HepG2 (cell line): ENCODE results near the gene VAT1L. TPM values are rescaled to one million over a fixed set of nuclear protein-coding genes. Genes with fewer than 3 reads are reported as not detected.

Experiments
- ATAC-seq: fragments of 200-7000 bp; cut with Tn5 transposase; 3 replicates; pipeline ENCODE4 v1.9.1; 2020; ENCODE audit warnings: mild to moderate bottlenecking, moderate library complexity
- BruUV-seq: library from RNA; stranded (reverse); fragments of 400-500 nt; replicated peaks from 2 replicates; lab custom pipeline; 2021; lab: Mats Ljungman, UMichigan
- CTCF ChIA-PET: fragments of 300-600 bp; formaldehyde crosslinking; extraction: SDS; loops from one replicate; lab custom pipeline; 2021; ENCODE audit warnings: low total read pairs, inconsistent platforms, low intra/inter-chr PET ratio; lab: Yijun Ruan, JAX
- POLR2A ChIA-PET: fragments of 350-600 bp; sonication (Branson Sonifier 250); formaldehyde crosslinking; loops from one replicate; lab custom pipeline; 2020; ENCODE audit warnings: antibody characterized with exemption, inconsistent platforms; lab: Yijun Ruan, JAX
- DNase-seq: peaks from one replicate; pipeline ENCODE4 v3.0.0-alpha.2; 2015; ENCODE audit warnings: low spot score
- FAIRE-seq: peaks from 3 replicates; lab custom pipeline; 2011; peaks lifted over from hg19 to GRCh38; lab: Jason Lieb, UNC
- H2AFZ ChIP-seq: one replicate; pipeline ENCODE4 v1.6.1; 2011; ENCODE audit warnings: low read length, inconsistent platforms
- H3K27ac ChIP-seq: fragments of 300-600 bp; 3 replicates; pipeline ENCODE4 v1.8.0; 2011; ENCODE audit warnings: mixed run types, mild to moderate bottlenecking, mixed read lengths, low read length, inconsistent platforms; ENCODE audit not compliant: insufficient read depth; ENCODE audit errors: extremely low read length
- H3K27me3 ChIP-seq, 2 experiments: fragments of 200-600 bp in 1 of 2; 2 replicates in 1 of 2; 3 replicates in 1 of 2; pipeline versions ENCODE4 v1.6.0 to v1.8.0; 2011; ENCODE audit warnings: low read length in 2 of 2, mild to moderate bottlenecking in 2 of 2, moderate library complexity in 2 of 2, inconsistent platforms in 1 of 2; ENCODE audit not compliant: insufficient read depth in 2 of 2, control insufficient read depth in 1 of 2
- H3K36me3 ChIP-seq, 2 experiments: fragments of 200-600 bp in 1 of 2; replicated peaks in 1 of 2; 2 replicates in 1 of 2; 3 replicates in 1 of 2; pipeline versions ENCODE4 v1.5.1 to v1.8.0; 2011; ENCODE audit warnings: low read length in 2 of 2, inconsistent platforms in 1 of 2; ENCODE audit not compliant: insufficient read depth in 2 of 2, control insufficient read depth in 1 of 2
- H3K4me1 ChIP-seq: 2 replicates; pipeline ENCODE4 v1.5.1; 2012; ENCODE audit warnings: low read length, inconsistent platforms; ENCODE audit not compliant: insufficient read depth
- H3K4me2 ChIP-seq: 2 replicates; pipeline ENCODE4 v1.6.0; 2011; ENCODE audit warnings: low read depth, low read length, inconsistent platforms
- H3K4me3 ChIP-seq, 3 experiments: fragments of 200-600 bp in 1 of 3; sonication (generic), shearing (Covaris generic) in 1 of 3; replicated peaks in 1 of 3; 2 replicates each; pipeline ENCODE4 v1.5.1; 2011 to 2016; ENCODE audit warnings: low read length in 3 of 3, inconsistent platforms in 2 of 3, low read depth in 2 of 3, mild to moderate bottlenecking in 2 of 3, control low read depth in 1 of 3, mixed read lengths in 1 of 3; ENCODE audit not compliant: insufficient read depth in 1 of 3
- H3K79me2 ChIP-seq: one replicate; pipeline ENCODE4 v1.6.1; 2011; ENCODE audit warnings: low read length, inconsistent platforms; ENCODE audit not compliant: insufficient read depth
- H3K9ac ChIP-seq: 2 replicates; pipeline ENCODE4 v1.6.0; 2011; ENCODE audit warnings: mild to moderate bottlenecking, low read depth, low read length, inconsistent platforms; ENCODE audit not compliant: insufficient read depth
- H3K9me3 ChIP-seq: 2 replicates; pipeline ENCODE4 v1.5.1; 2012; ENCODE audit warnings: mild to moderate bottlenecking, low read length
- H4K20me1 ChIP-seq: 2 replicates; pipeline ENCODE4 v1.6.0; 2011; ENCODE audit warnings: inconsistent platforms, mild to moderate bottlenecking, low read length, moderate library complexity; ENCODE audit not compliant: insufficient read depth
- FOSL1 ChIP-seq: sonication (generic); formaldehyde crosslinking; IDR thresholded peaks from 2 replicates; pipeline ENCODE4 v1.9.0; 2021; ENCODE audit warnings: missing genetic modification reagents, borderline replicate concordance
- MAFG ChIP-seq: sonication (generic); formaldehyde crosslinking; IDR thresholded peaks from 2 replicates; pipeline ENCODE4 v1.5.1; 2020; ENCODE audit warnings: mild to moderate bottlenecking, missing genetic modification reagents
- NR2F2 ChIP-seq: IDR thresholded peaks from 2 replicates; pipeline ENCODE4 v1.6.1; 2012; ENCODE audit warnings: low read depth, inconsistent platforms, borderline replicate concordance
- RXRB ChIP-seq: IDR thresholded peaks from 2 replicates; pipeline ENCODE4 v1.6.1; 2016; ENCODE audit warnings: borderline replicate concordance, missing genetic modification reagents, missing compliant biosample characterization
- ZBTB21 ChIP-seq: sonication (generic); formaldehyde crosslinking; IDR thresholded peaks from 2 replicates; pipeline ENCODE4 v1.4.0; 2020; ENCODE audit warnings: missing genetic modification reagents
- ZNF138 ChIP-seq: sonication (generic); formaldehyde crosslinking; IDR thresholded peaks from 2 replicates; pipeline ENCODE4 v1.5.0; 2020; ENCODE audit warnings: mild to moderate bottlenecking, low read depth, missing genetic modification reagents
- ZNF143 ChIP-seq: sonication (generic); formaldehyde crosslinking; IDR thresholded peaks from 2 replicates; pipeline ENCODE4 v1.4.0; 2020; ENCODE audit warnings: missing genetic modification reagents
- ZNF543 ChIP-seq: sonication (generic); formaldehyde crosslinking; IDR thresholded peaks from 2 replicates; pipeline ENCODE4 v1.4.0; 2020; ENCODE audit warnings: mild to moderate bottlenecking, missing genetic modification reagents
- ZNF556 ChIP-seq: sonication (generic); formaldehyde crosslinking; IDR thresholded peaks from 2 replicates; pipeline ENCODE4 v1.4.0; 2020; ENCODE audit warnings: mild to moderate bottlenecking, missing genetic modification reagents, borderline replicate concordance
- ZNF788 ChIP-seq: sonication (generic); formaldehyde crosslinking; IDR thresholded peaks from 2 replicates; pipeline ENCODE4 v1.5.0; 2020; ENCODE audit warnings: mild to moderate bottlenecking, missing genetic modification reagents, borderline replicate concordance
- ZSCAN20 ChIP-seq: sonication (generic); formaldehyde crosslinking; IDR thresholded peaks from 2 replicates; pipeline ENCODE4 v1.4.0; 2020; ENCODE audit warnings: missing genetic modification reagents, mild to moderate bottlenecking, borderline replicate concordance
- WGBS: methylation state at CpG from one replicate; pipeline ENCODE4 v1.1.6; 2017; ENCODE audit warnings: low lambda C conversion rate; 5-methylcytosine and 5-hydroxymethylcytosine counted together
- in situ Hi-C: cut with HindIII; loops from 2 replicates; pipeline ENCODE4 v1.10.0; 2017; ENCODE audit warnings: low pct_unique_long_range_greater_than_20kb; ENCODE audit not compliant: extremely low pct_ligation_motif_present
- intact Hi-C: fragments of 100-400 bp; cut with micrococcal nuclease; formaldehyde crosslinking; loops from one replicate; pipeline ENCODE4 v1.10.0; 2022; ENCODE audit not compliant: unreplicated experiment
- polyA plus RNA-seq, 8 experiments: library from polyadenylated mRNA; depleted of rRNA in 3 of 8; stranded (reverse) in 7 of 8; unstranded in 1 of 8; fragments of >200 nt; fragmentation: Illumina TruSeq in 4 of 8; extraction: Trizol in 4 of 8; gene quantifications; 2 replicates each; pipeline versions ENCODE4 v1.2.1 to v1.2.3, GENCODE V29; 2011 to 2016; ENCODE audit warnings: low read depth in 4 of 8, missing spikeins in 1 of 8, mixed read lengths in 1 of 8; ENCODE audit not compliant: insufficient read depth in 1 of 8
- total RNA-seq, 5 experiments: library from RNA; depleted of rRNA; stranded (reverse); fragments of >200 nt; fragmentation: Illumina TruSeq; extraction: Trizol; gene quantifications; 2 replicates each; pipeline ENCODE4 v1.2.3, GENCODE V29; 2016; ENCODE audit warnings: low read depth in 1 of 5
- TF ChIP-seq, protein P1 (sequence below): sonication (generic); formaldehyde crosslinking; IDR thresholded peaks from 2 replicates; pipeline ENCODE4 v1.4.0; 2020; ENCODE audit warnings: mild to moderate bottlenecking, missing genetic modification reagents
- TF ChIP-seq, protein P2 (sequence below): sonication (generic); formaldehyde crosslinking; IDR thresholded peaks from 2 replicates; pipeline ENCODE4 v1.4.0; 2020; ENCODE audit warnings: missing genetic modification reagents
- TF ChIP-seq, protein P3 (sequence below): sonication (generic); formaldehyde crosslinking; IDR thresholded peaks from 2 replicates; pipeline ENCODE4 v1.5.0; 2020; ENCODE audit warnings: missing genetic modification reagents

The VAT1L gene
- total and polyA plus RNA-seq, 2 of the 13 experiments (the other 11 are each of a cell fraction or from before 2014, with no cell fraction given), result not detected

DNA sequence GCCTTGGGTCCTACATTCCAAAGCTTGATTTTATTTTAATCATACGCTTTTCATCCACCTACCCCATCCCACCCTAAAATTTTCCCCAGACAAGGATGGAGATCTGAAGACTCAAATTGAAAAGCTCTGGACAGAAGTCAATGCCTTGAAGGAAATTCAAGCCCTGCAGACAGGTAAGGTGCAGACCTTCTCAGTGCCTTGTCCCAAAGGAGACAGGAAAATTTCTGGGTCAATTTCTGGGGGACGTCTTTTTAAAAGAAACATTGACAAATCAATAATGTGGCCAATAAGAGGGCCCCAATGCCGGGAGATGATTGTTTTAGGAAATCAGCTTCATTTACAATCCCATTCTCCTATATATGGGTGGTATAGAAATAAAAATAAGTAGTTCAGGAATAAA, 239.7 kb downstream of the VAT1L start:
- no TSS peak for BruUV-seq
- H3K27me3 ChIP-seq, result no peaks in the 10 kb centered on the region; a peak in 2 of 5 replicates
- H3K4me3 ChIP-seq, result no peak overlapping the region
- no peak for DNase-seq
- no peak for FAIRE-seq
- in situ Hi-C loops (no loop called here), intact Hi-C loops (no loop called here)
- ChIA-PET CTCF (no interaction called here), POLR2A (no interaction called here)
- 0% methylated on average over 3 of the region's 3 CpGs for WGBS
- no peak overlapping the region for H3K27ac ChIP-seq
- no peaks in the 10 kb centered on the region for H4K20me1 ChIP-seq
- no peaks in the 10 kb centered on the region for H3K9me3 ChIP-seq
- no peak for ATAC-seq
- H3K79me2 ChIP-seq, result no peaks in the 10 kb centered on the region
- H3K9ac ChIP-seq, result no peak overlapping the region
- H3K4me1 ChIP-seq, result no peaks in the 10 kb centered on the region
- no peak for TF ChIP-seq ZNF143 (CRISPR knock-in tag)
- TF ChIP-seq MAFG (CRISPR knock-in tag), result no peak
- TF ChIP-seq, protein P1, sequence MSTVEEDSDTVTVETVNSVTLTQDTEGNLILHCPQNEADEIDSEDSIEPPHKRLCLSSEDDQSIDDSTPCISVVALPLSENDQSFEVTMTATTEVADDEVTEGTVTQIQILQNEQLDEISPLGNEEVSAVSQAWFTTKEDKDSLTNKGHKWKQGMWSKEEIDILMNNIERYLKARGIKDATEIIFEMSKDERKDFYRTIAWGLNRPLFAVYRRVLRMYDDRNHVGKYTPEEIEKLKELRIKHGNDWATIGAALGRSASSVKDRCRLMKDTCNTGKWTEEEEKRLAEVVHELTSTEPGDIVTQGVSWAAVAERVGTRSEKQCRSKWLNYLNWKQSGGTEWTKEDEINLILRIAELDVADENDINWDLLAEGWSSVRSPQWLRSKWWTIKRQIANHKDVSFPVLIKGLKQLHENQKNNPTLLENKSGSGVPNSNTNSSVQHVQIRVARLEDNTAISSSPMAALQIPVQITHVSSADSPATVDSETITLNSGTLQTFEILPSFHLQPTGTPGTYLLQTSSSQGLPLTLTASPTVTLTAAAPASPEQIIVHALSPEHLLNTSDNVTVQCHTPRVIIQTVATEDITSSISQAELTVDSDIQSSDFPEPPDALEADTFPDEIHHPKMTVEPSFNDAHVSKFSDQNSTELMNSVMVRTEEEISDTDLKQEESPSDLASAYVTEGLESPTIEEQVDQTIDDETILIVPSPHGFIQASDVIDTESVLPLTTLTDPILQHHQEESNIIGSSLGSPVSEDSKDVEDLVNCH (CRISPR knock-in tag), result no peak
- TF ChIP-seq ZSCAN20 (CRISPR knock-in tag), result no peak
- no peak for TF ChIP-seq FOSL1 (CRISPR knock-in tag)
- no peak for TF ChIP-seq ZBTB21
- no peak for TF ChIP-seq ZNF138 (CRISPR knock-in tag)
- TF ChIP-seq ZNF543 (CRISPR knock-in tag), result no peak
- TF ChIP-seq, protein P2, sequence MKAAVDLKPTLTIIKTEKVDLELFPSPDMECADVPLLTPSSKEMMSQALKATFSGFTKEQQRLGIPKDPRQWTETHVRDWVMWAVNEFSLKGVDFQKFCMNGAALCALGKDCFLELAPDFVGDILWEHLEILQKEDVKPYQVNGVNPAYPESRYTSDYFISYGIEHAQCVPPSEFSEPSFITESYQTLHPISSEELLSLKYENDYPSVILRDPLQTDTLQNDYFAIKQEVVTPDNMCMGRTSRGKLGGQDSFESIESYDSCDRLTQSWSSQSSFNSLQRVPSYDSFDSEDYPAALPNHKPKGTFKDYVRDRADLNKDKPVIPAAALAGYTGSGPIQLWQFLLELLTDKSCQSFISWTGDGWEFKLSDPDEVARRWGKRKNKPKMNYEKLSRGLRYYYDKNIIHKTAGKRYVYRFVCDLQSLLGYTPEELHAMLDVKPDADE, result no peak
- TF ChIP-seq, protein P3, sequence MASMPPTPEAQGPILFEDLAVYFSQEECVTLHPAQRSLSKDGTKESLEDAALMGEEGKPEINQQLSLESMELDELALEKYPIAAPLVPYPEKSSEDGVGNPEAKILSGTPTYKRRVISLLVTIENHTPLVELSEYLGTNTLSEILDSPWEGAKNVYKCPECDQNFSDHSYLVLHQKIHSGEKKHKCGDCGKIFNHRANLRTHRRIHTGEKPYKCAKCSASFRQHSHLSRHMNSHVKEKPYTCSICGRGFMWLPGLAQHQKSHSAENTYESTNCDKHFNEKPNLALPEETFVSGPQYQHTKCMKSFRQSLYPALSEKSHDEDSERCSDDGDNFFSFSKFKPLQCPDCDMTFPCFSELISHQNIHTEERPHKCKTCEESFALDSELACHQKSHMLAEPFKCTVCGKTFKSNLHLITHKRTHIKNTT, result no peak
- no peak for TF ChIP-seq RXRB (CRISPR knock-in tag)
- no peak for TF ChIP-seq ZNF556 (CRISPR knock-in tag)
- no peak for TF ChIP-seq ZNF788
- no peak for TF ChIP-seq NR2F2
- TF ChIP-seq, all 625 proteins: peak for 0
- no peak overlapping the region for H3K4me2 ChIP-seq
- H2AFZ ChIP-seq, result no peak overlapping the region
- H3K36me3 ChIP-seq, result no peaks in the 10 kb centered on the region
